ENCODE results near the gene CAPN12.
"Not testable (repeated sequence)": the region's sequence is repeated elsewhere in the genome, so short reads cannot be mapped to it uniquely, and the experiment has no call there.

The CAPN12 gene

GRCh38 chr19:38770949-38771275 is 26.6 kb upstream of the CAPN12 start:
- DNase-seq: not testable (repeated sequence)

GRCh38 chr19:38770228-38770948 is 26.1 kb upstream of the CAPN12 start:
- not testable (repeated sequence) for DNase-seq

GRCh38 chr19:38769635-38770211 is 25.4 kb upstream of the CAPN12 start:
- DNase-seq: no peak

- no peak for DNase-seq
Measured at GRCh38 chr19:38766276-38767047, 22.2 kb upstream of the CAPN12 start.

GRCh38 chr19:38765214-38765613 is 20.9 kb upstream of the CAPN12 start:
- DNase-seq: no peak

- no peak for DNase-seq
Measured at GRCh38 chr19:38763795-38764220, 19.5 kb upstream of the CAPN12 start.

GRCh38 chr19:38761884-38762389 is 17.7 kb upstream of the CAPN12 start:
- DNase-seq: not testable (repeated sequence)

- DNase-seq: not testable (repeated sequence)
Measured at GRCh38 chr19:38760805-38761517, 16.7 kb upstream of the CAPN12 start.

GRCh38 chr19:38759590-38760003 is 15.3 kb upstream of the CAPN12 start:
- no peak for DNase-seq

- not testable (repeated sequence) for DNase-seq
Measured at GRCh38 chr19:38754196-38754595, 9.9 kb upstream of the CAPN12 start.

GRCh38 chr19:38753783-38754182 is 9.5 kb upstream of the CAPN12 start:
- not testable (repeated sequence) for DNase-seq

GRCh38 chr19:38745316-38745715 is 1.0 kb upstream of the CAPN12 start:
- no peak for DNase-seq

GRCh38 chr19:38744874-38745273 is 600 bp upstream of the CAPN12 start:
- no peak for DNase-seq

- no peak for DNase-seq
Measured at GRCh38 chr19:38743394-38744297, 628 bp downstream of the CAPN12 start.

- no peak for DNase-seq
Measured at GRCh38 chr19:38742906-38743305, 1.4 kb downstream of the CAPN12 start.

GRCh38 chr19:38742296-38742695 is 2.0 kb downstream of the CAPN12 start:
- DNase-seq: no peak

GRCh38 chr19:38741670-38742069 is 2.6 kb downstream of the CAPN12 start:
- no peak for DNase-seq

- no peak for DNase-seq
Measured at GRCh38 chr19:38740932-38741331, 3.3 kb downstream of the CAPN12 start.

- DNase-seq: no peak
Measured at GRCh38 chr19:38740257-38740592, 4.0 kb downstream of the CAPN12 start.

GRCh38 chr19:38739440-38740256 is 4.6 kb downstream of the CAPN12 start:
- no peak for DNase-seq

All from NCI-H2171 treated with DMSO at 0.1 percent for 48 hours (cell line).